HG02973 (cell line): ENCODE measurements around the gene NOXRED1.
A peak's percentile ranks its signal among the peaks of the same experiment; 100 is the strongest.

Experiments
- ATAC-seq: cut with Tn5 transposase; IDR thresholded peaks from one replicate; pipeline ENCODE4 v1.9.1; 2021; ENCODE audit warnings: moderate library complexity; ENCODE audit not compliant: unreplicated experiment

The NOXRED1 gene

GRCh38 chr14:77409131-77409533, 14.2 kb downstream of the NOXRED1 start:
- no peak for ATAC-seq

GRCh38 chr14:77407158-77407557, 16.2 kb downstream of the NOXRED1 start:
- ATAC-seq: no peak

GRCh38 chr14:77406718-77407117, 16.6 kb downstream of the NOXRED1 start:
- ATAC-seq: no peak

GRCh38 chr14:77406086-77406485, 17.2 kb downstream of the NOXRED1 start:
- ATAC-seq: no peak

GRCh38 chr14:77403768-77404167, 19.6 kb downstream of the NOXRED1 start:
- ATAC-seq: no peak

- no peak for ATAC-seq
These were observed 23.1 kb downstream of the NOXRED1 start for GRCh38 chr14:77400216-77400615.

- no peak for ATAC-seq
These were observed 33.1 kb downstream of the NOXRED1 start for GRCh38 chr14:77390188-77390587.

- ATAC-seq: no peak
These were observed 44.6 kb downstream of the NOXRED1 start for GRCh38 chr14:77378701-77379100.

- no peak for ATAC-seq
These were observed 45.9 kb downstream of the NOXRED1 start for GRCh38 chr14:77377502-77377844.

GRCh38 chr14:77376771-77377501, 46.4 kb downstream of the NOXRED1 start, which contains the start of the genes SAMD15 and TMED8:
Gene SAMD15 (plus strand): TSS chr14:77377379. CDS start chr14:77377419, 40 bp downstream.
Gene TMED8 (minus strand): TSS chr14:77377094. CDS start chr14:77377053, 41 bp downstream.
- peak; percentile 76 for ATAC-seq

GRCh38 chr14:77375973-77376770, 47.2 kb downstream of the NOXRED1 start:
- peak; percentile 12 for ATAC-seq

GRCh38 chr14:77375164-77375950, 48.0 kb downstream of the NOXRED1 start:
- no peak for ATAC-seq

- peak; percentile 35 for ATAC-seq
These were observed 51.0 kb downstream of the NOXRED1 start for GRCh38 chr14:77372304-77372841.

GRCh38 chr14:77369285-77369684, 54.0 kb downstream of the NOXRED1 start:
- no peak for ATAC-seq

GRCh38 chr14:77364146-77364545, 59.2 kb downstream of the NOXRED1 start:
- no peak for ATAC-seq

GRCh38 chr14:77359626-77360025, 63.7 kb downstream of the NOXRED1 start:
- ATAC-seq: no peak

- ATAC-seq: no peak
These were observed 66.4 kb downstream of the NOXRED1 start for GRCh38 chr14:77356899-77357298.

- ATAC-seq: no peak
These were observed 67.5 kb downstream of the NOXRED1 start for GRCh38 chr14:77355811-77356210.

GRCh38 chr14:77353469-77354141, 69.7 kb downstream of the NOXRED1 start:
- no peak for ATAC-seq

- ATAC-seq: no peak
These were observed 75.6 kb downstream of the NOXRED1 start for GRCh38 chr14:77347751-77348150.
